GM12801 (cell line): ENCODE measurements around the gene CTNNB1.

Experiments
- CTCF ChIP-seq: IDR thresholded peaks from one replicate; pipeline ENCODE4 v1.5.1; 2011; ENCODE audit warnings: control low read depth; ENCODE audit not compliant: insufficient read length; ENCODE audit errors: extremely low read depth

The CTNNB1 gene

GRCh38 chr3:41200669-41201021, 1.3 kb downstream of the CTNNB1 start:
- no peak for TF ChIP-seq CTCF

- TF ChIP-seq CTCF, result no peak
Measured at GRCh38 chr3:41202075-41202833, 2.9 kb downstream of the CTNNB1 start.

- TF ChIP-seq CTCF, result no peak
Measured at GRCh38 chr3:41202834-41203345, 3.6 kb downstream of the CTNNB1 start.

- TF ChIP-seq CTCF, result no peak
Measured at GRCh38 chr3:41204369-41204768, 5.1 kb downstream of the CTNNB1 start.

GRCh38 chr3:41205591-41205990, 6.3 kb downstream of the CTNNB1 start:
- no peak for TF ChIP-seq CTCF

- TF ChIP-seq CTCF, result no peak
Measured at GRCh38 chr3:41207355-41207754, 8.1 kb downstream of the CTNNB1 start.

- TF ChIP-seq CTCF, result no peak
Measured at GRCh38 chr3:41208507-41209220, 9.4 kb downstream of the CTNNB1 start.
